ENCODE data around the gene TTLL9. TPM values are rescaled to one million over a fixed set of nuclear protein-coding genes. Genes with fewer than 3 reads are reported as not detected.
A peak's percentile ranks its signal among the peaks of the same experiment; 100 is the strongest.

TTLL9 gene
- total and polyA plus RNA-seq, 2 of the 13 experiments (the other 11 are each of a cell fraction or from before 2014, with no cell fraction given), result not detected

GRCh38 chr20:31968291-31969126, 98.1 kb downstream of the TTLL9 start (continued):
- peak; percentile 100 for TF ChIP-seq SALL1 (CRISPR knock-in tag; IDR thresholded peaks at IDR 0.05)
- TF ChIP-seq JUNB (CRISPR knock-in tag; IDR thresholded peaks at IDR 0.05; ENCODE audit: borderline replicate concordance), result peak; percentile 100
- peak; percentile 100 for TF ChIP-seq STAT6 (CRISPR knock-in tag; IDR thresholded peaks at IDR 0.05; ENCODE audit: borderline replicate concordance)
- TF ChIP-seq ZNF687 (CRISPR knock-in tag; IDR thresholded peaks at IDR 0.05), result peak; percentile 99
- TF ChIP-seq MTF1 (CRISPR knock-in tag; IDR thresholded peaks at IDR 0.05), result peak; percentile 100
- no peak for TF ChIP-seq U2AF2 (IDR thresholded peaks at IDR 0.05; ENCODE audit: low read depth, low read length)
- TF ChIP-seq, protein P1, sequence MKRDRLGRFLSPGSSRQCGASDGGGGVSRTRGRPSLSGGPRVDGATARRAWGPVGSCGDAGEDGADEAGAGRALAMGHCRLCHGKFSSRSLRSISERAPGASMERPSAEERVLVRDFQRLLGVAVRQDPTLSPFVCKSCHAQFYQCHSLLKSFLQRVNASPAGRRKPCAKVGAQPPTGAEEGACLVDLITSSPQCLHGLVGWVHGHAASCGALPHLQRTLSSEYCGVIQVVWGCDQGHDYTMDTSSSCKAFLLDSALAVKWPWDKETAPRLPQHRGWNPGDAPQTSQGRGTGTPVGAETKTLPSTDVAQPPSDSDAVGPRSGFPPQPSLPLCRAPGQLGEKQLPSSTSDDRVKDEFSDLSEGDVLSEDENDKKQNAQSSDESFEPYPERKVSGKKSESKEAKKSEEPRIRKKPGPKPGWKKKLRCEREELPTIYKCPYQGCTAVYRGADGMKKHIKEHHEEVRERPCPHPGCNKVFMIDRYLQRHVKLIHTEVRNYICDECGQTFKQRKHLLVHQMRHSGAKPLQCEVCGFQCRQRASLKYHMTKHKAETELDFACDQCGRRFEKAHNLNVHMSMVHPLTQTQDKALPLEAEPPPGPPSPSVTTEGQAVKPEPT (CRISPR knock-in tag; IDR thresholded peaks at IDR 0.05; ENCODE audit: low read depth), result peak; percentile 100
- peak; percentile 100 for TF ChIP-seq ZNF275 (CRISPR knock-in tag; IDR thresholded peaks at IDR 0.05; ENCODE audit: borderline replicate concordance)
- TF ChIP-seq, protein P2, sequence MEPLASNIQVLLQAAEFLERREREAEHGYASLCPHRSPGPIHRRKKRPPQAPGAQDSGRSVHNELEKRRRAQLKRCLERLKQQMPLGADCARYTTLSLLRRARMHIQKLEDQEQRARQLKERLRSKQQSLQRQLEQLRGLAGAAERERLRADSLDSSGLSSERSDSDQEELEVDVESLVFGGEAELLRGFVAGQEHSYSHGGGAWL (CRISPR knock-in tag; IDR thresholded peaks at IDR 0.05), result peak; percentile 100
- TF ChIP-seq, protein P3, sequence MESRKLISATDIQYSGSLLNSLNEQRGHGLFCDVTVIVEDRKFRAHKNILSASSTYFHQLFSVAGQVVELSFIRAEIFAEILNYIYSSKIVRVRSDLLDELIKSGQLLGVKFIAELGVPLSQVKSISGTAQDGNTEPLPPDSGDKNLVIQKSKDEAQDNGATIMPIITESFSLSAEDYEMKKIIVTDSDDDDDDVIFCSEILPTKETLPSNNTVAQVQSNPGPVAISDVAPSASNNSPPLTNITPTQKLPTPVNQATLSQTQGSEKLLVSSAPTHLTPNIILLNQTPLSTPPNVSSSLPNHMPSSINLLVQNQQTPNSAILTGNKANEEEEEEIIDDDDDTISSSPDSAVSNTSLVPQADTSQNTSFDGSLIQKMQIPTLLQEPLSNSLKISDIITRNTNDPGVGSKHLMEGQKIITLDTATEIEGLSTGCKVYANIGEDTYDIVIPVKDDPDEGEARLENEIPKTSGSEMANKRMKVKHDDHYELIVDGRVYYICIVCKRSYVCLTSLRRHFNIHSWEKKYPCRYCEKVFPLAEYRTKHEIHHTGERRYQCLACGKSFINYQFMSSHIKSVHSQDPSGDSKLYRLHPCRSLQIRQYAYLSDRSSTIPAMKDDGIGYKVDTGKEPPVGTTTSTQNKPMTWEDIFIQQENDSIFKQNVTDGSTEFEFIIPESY (CRISPR knock-in tag; IDR thresholded peaks at IDR 0.05), result peak; percentile 98
- TF ChIP-seq NFRKB (IDR thresholded peaks at IDR 0.05), result no peak
- peak; percentile 100 for TF ChIP-seq ETV5 (CRISPR knock-in tag; IDR thresholded peaks at IDR 0.05; ENCODE audit: borderline replicate concordance)
- TF ChIP-seq ZNF230 (CRISPR knock-in tag; IDR thresholded peaks at IDR 0.05), result peak; percentile 100
- TF ChIP-seq TBL1XR1 (IDR thresholded peaks at IDR 0.05; ENCODE audit: borderline replicate concordance, low read length, partially characterized antibody), result no peak

Data from HepG2 (cell line).